GM23338 (cell line): ENCODE data around the gene KRT2.

ENCODE experiments used
- EZH2 ChIP-seq: fragments of 200-600 bp; sonication (generic); IDR thresholded peaks from one replicate; pipeline ENCODE4 v1.8.0; 2017; ENCODE audit warnings: antibody characterized with exemption, mild to moderate bottlenecking, low read depth; ENCODE audit not compliant: unreplicated experiment
- EZH2phosphoT487 ChIP-seq: fragments of 200-600 bp; sonication (generic); IDR thresholded peaks from one replicate; pipeline ENCODE4 v1.8.1; 2018; ENCODE audit warnings: antibody characterized with exemption; ENCODE audit not compliant: unreplicated experiment
- POLR2AphosphoS5 ChIP-seq: IDR thresholded peaks from 2 replicates; pipeline ENCODE4 v1.6.1; 2016; ENCODE audit warnings: antibody characterized with exemption, low read depth
- STAT1 ChIP-seq: IDR thresholded peaks from one replicate; pipeline ENCODE4 v1.6.1; 2016; ENCODE audit warnings: antibody characterized with exemption; ENCODE audit not compliant: unreplicated experiment
- TF ChIP-seq, protein P1 (sequence below), 2 experiments: fragments of 200-600 bp in 1 of 2; sonication (generic) in 1 of 2; conservative IDR thresholded peaks; 2 replicates each; pipeline versions ENCODE4 v1.5.1 to v1.6.1; 2016 to 2017; ENCODE audit warnings: antibody characterized with exemption in 2 of 2, low read depth in 2 of 2, mild to moderate bottlenecking in 2 of 2, moderate library complexity in 1 of 2

DNA sequence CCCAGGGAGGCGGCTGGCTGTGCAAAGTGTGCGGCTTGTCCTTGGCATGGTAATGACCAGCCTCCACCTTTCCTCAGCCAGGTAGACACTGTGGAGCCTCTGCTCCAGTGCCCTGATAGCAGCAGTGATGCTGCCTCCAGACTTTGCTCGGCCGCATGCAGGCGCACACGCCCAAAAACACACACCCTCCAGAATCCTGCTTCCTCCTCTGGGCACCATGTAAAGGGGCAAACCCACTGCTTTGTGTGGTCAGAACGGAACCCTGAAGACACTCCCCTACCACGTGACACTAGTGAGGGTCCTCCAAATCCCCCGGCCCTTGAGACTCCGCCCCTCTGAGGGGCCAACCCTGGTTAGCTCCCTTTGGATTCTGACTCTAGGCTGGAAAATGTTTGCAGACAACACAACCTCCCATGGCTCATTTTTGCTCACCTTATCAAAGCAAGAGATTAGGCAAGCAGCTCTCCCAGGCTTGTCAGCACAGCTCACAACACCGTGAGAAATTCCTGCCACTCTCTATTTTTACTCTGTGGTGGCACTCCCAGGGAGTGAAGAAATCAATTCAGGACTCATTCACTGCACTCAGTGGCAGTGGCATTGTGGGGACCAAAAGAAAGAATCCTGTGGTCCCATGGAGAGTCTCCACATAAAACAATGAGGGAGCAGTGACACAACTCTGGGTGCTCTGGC is 46.8 kb upstream of the KRT2 start:
- TF ChIP-seq POLR2AphosphoS5 (no peak), EZH2phosphoT487 (no peak), STAT1 (no peak), EZH2 (no peak)
- TF ChIP-seq, protein P1, sequence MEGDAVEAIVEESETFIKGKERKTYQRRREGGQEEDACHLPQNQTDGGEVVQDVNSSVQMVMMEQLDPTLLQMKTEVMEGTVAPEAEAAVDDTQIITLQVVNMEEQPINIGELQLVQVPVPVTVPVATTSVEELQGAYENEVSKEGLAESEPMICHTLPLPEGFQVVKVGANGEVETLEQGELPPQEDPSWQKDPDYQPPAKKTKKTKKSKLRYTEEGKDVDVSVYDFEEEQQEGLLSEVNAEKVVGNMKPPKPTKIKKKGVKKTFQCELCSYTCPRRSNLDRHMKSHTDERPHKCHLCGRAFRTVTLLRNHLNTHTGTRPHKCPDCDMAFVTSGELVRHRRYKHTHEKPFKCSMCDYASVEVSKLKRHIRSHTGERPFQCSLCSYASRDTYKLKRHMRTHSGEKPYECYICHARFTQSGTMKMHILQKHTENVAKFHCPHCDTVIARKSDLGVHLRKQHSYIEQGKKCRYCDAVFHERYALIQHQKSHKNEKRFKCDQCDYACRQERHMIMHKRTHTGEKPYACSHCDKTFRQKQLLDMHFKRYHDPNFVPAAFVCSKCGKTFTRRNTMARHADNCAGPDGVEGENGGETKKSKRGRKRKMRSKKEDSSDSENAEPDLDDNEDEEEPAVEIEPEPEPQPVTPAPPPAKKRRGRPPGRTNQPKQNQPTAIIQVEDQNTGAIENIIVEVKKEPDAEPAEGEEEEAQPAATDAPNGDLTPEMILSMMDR (conservative IDR thresholded peaks at IDR 0.05; ENCODE audit: low read depth in 2 of 2), result no peak
